GM12878 (cell line): ENCODE data around the gene SUGCT. TPM values are rescaled to one million over a fixed set of nuclear protein-coding genes. Genes with fewer than 3 reads are reported as not detected.

Experiments used
- ATAC-seq: fragments of 200-7000 bp; cut with Tn5 transposase; 3 replicates; pipeline ENCODE4 v1.9.1; 2020; ENCODE audit warnings: mild to moderate bottlenecking, moderate library complexity
- BruUV-seq: library from RNA; stranded (reverse); fragments of 400-500 nt; replicated peaks from 2 replicates; lab custom pipeline; 2021; lab: Mats Ljungman, UMichigan
- CTCF ChIA-PET: fragments of 300-600 bp; sonication (Branson Sonifier 250); formaldehyde crosslinking; extraction: SDS; loops from one replicate; lab custom pipeline; 2021; ENCODE audit warnings: inconsistent platforms; lab: Yijun Ruan, JAX
- POLR2A ChIA-PET: fragments of 350-600 bp; formaldehyde crosslinking; extraction: SDS; loops from one replicate; lab custom pipeline; 2021; ENCODE audit warnings: inconsistent platforms; lab: Charles Lee
- RAD21 ChIA-PET: fragments of 300-600 bp; sonication (Branson Sonifier 250); formaldehyde crosslinking; loops from one replicate; lab custom pipeline; 2023; ENCODE audit warnings: antibody characterized with exemption; ENCODE audit not compliant: unreplicated experiment; lab: Charles Lee
- SMC1A ChIA-PET: fragments of 300-600 bp; sonication (Branson Sonifier 250); formaldehyde crosslinking; loops from one replicate; lab custom pipeline; 2023; ENCODE audit not compliant: unreplicated experiment, uncharacterized antibody; lab: Charles Lee
- DNase-seq: peaks from one replicate; pipeline ENCODE4 v3.0.0-alpha.2; 2011; ENCODE audit warnings: low read depth, low spot score
- FAIRE-seq: peaks from 3 replicates; lab custom pipeline; 2011; peaks lifted over from hg19 to GRCh38; lab: Jason Lieb, UNC
- H2AFZ ChIP-seq: 2 replicates; pipeline ENCODE4 v1.6.0; 2011; ENCODE audit warnings: low read depth, low read length, control low read depth; ENCODE audit not compliant: control insufficient read depth
- H3K27ac ChIP-seq: 2 replicates; pipeline ENCODE4 v1.5.1; 2011; ENCODE audit warnings: control low read depth; ENCODE audit not compliant: control insufficient read depth, insufficient read depth
- H3K27me3 ChIP-seq, 2 experiments: replicated peaks in 1 of 2; 2 replicates each; pipeline versions ENCODE4 v1.6.0 to v1.6.1; 2011; ENCODE audit warnings: low read length in 1 of 2; ENCODE audit not compliant: control insufficient read depth in 2 of 2, insufficient read depth in 2 of 2
- H3K36me3 ChIP-seq, 2 experiments: 2 replicates each; pipeline ENCODE4 v1.5.1; 2011; ENCODE audit warnings: low read length in 1 of 2; ENCODE audit not compliant: control insufficient read depth in 2 of 2, insufficient read depth in 2 of 2
- H3K4me1 ChIP-seq: 2 replicates; pipeline ENCODE4 v1.6.1; 2011; ENCODE audit warnings: mild to moderate bottlenecking, low read length, moderate library complexity, mixed read lengths; ENCODE audit not compliant: control insufficient read depth, insufficient read depth
- H3K4me2 ChIP-seq: 2 replicates; pipeline ENCODE4 v1.6.0; 2011; ENCODE audit warnings: control low read depth; ENCODE audit not compliant: control insufficient read depth, insufficient read depth
- H3K4me3 ChIP-seq: fragments of 200-600 bp; sonication (generic); 2 replicates; pipeline ENCODE4 v1.5.1; 2016
- H3K79me2 ChIP-seq: 2 replicates; pipeline ENCODE4 v1.6.0; 2011; ENCODE audit warnings: low read length; ENCODE audit not compliant: control insufficient read depth, insufficient read depth
- H3K9ac ChIP-seq: 2 replicates; pipeline ENCODE4 v1.8.0; 2011; ENCODE audit warnings: low read length, control low read depth, mixed read lengths; ENCODE audit not compliant: control insufficient read depth, insufficient read depth
- H3K9me3 ChIP-seq: replicated peaks from 3 replicates; pipeline ENCODE4 v1.5.1; 2011; ENCODE audit warnings: mild to moderate bottlenecking, low read length; ENCODE audit not compliant: control insufficient read depth, insufficient read depth
- H4K20me1 ChIP-seq: 2 replicates; pipeline ENCODE4 v1.6.0; 2011; ENCODE audit not compliant: control insufficient read depth, insufficient read depth
- ATF2 ChIP-seq: IDR thresholded peaks from 2 replicates; pipeline ENCODE4 v1.6.1; 2012; ENCODE audit warnings: low read length, inconsistent platforms
- MAX ChIP-seq: IDR thresholded peaks from 2 replicates; pipeline ENCODE4 v1.6.1; 2012; ENCODE audit warnings: low read depth, low read length, improper control_type of control experiment
- MTA2 ChIP-seq: fragments of 450-650 bp; IDR thresholded peaks from 2 replicates; pipeline ENCODE4 v1.6.1; 2016; ENCODE audit warnings: low read depth, mild to moderate bottlenecking, moderate library complexity
- MXI1 ChIP-seq: fragments of 150-350 bp; IDR thresholded peaks from 2 replicates; pipeline ENCODE4 v1.6.1; 2011; ENCODE audit warnings: low read depth, mild to moderate bottlenecking, inconsistent platforms, low read length, improper control_type of control experiment
- POLR2AphosphoS5 ChIP-seq: IDR thresholded peaks from 2 replicates; pipeline ENCODE4 v1.6.1; 2011; ENCODE audit warnings: mild to moderate bottlenecking, low read length, inconsistent platforms
- RAD51 ChIP-seq: fragments of 450-650 bp; IDR thresholded peaks from 2 replicates; pipeline ENCODE4 v1.6.1; 2016; ENCODE audit warnings: moderate library complexity, mild to moderate bottlenecking, inconsistent platforms
- SPI1 ChIP-seq: IDR thresholded peaks from 2 replicates; pipeline ENCODE4 v1.6.1; 2011; ENCODE audit warnings: low read depth, mild to moderate bottlenecking, low read length, moderate library complexity, borderline replicate concordance; ENCODE audit not compliant: insufficient read depth
- TBL1XR1 ChIP-seq: IDR thresholded peaks from 2 replicates; pipeline ENCODE4 v1.6.1; 2012; ENCODE audit warnings: low read depth, low read length, improper control_type of control experiment
- YBX1 ChIP-seq: fragments of 450-650 bp; IDR thresholded peaks from 2 replicates; pipeline ENCODE4 v1.6.1; 2016; ENCODE audit warnings: antibody characterized with exemption
- WGBS: methylation state at CpG from one replicate; pipeline ENCODE4 v1.1.6; 2016; ENCODE audit warnings: low lambda C conversion rate; ENCODE audit not compliant: insufficient replicate concordance, insufficient coverage; ENCODE audit errors: missing lambda C conversion rate; 5-methylcytosine and 5-hydroxymethylcytosine counted together
- in situ Hi-C: fragments of 300-500 bp; cut with MboI; formaldehyde crosslinking; loops from 9 replicates; pipeline ENCODE4 v1.14.3; 2018; ENCODE audit warnings: mixed read lengths
- intact Hi-C: fragments of 100-400 bp; cut with micrococcal nuclease; formaldehyde crosslinking; loops from one replicate; pipeline ENCODE4 v1.14.2; 2022; ENCODE audit not compliant: unreplicated experiment
- polyA plus RNA-seq, 11 experiments: library from polyadenylated mRNA; depleted of rRNA in 4 of 11; unstranded in 6 of 11; stranded (reverse) in 5 of 11; fragments of >200 nt; fragmentation: Nextera tagmentation in 4 of 11; fragmentation: Illumina TruSeq in 1 of 11; extraction: Ambion mirVana in 4 of 11; extraction: Trizol in 1 of 11; gene quantifications; 1 replicate in 1 of 11; 2 replicates in 10 of 11; pipeline versions ENCODE4 v1.2.1 to v1.2.3, GENCODE V29; 2011 to 2016; ENCODE audit warnings: inconsistent platforms in 2 of 11, missing spikeins in 2 of 11, low read depth in 1 of 11
- total RNA-seq, 4 experiments: library from RNA; depleted of rRNA in 3 of 4; stranded (reverse); fragments of >200 nt in 3 of 4; fragmentation: Illumina TruSeq in 1 of 4; extraction: Trizol in 1 of 4; gene quantifications; 2 replicates each; pipeline versions ENCODE4 v1.2.1 to v1.2.3, GENCODE V29; 2013 to 2021

Gene SUGCT
- total and polyA plus RNA-seq, 10 of the 15 experiments (the other 5 are each of a cell fraction or from before 2014, with no cell fraction given): 0.08 to 1.2 (median 0.67) TPM; not detected in 1

- Histone ChIP-seq H4K20me1 (no peaks in the 10 kb centered on the region), H3K79me2 (no peaks in the 10 kb centered on the region), H3K27ac (no peak overlapping the region), H3K4me3 (no peak overlapping the region), H3K4me2 (no peak overlapping the region), H3K27me3 (no peaks in the 10 kb centered on the region), H2AFZ (no peak overlapping the region), H3K9ac (no peak overlapping the region), H3K36me3 (no peaks in the 10 kb centered on the region), H3K9me3 (no peaks in the 10 kb centered on the region), H3K4me1 (no peaks in the 10 kb centered on the region)
- BruUV-seq: no TSS peak
- SMC1A ChIA-PET: no interaction called here
- FAIRE-seq (no peak), DNase-seq (no peak), ATAC-seq (no peak)
- no peak for TF ChIP-seq RAD51
- no peak for TF ChIP-seq TBL1XR1
- intact Hi-C loops: no loop called here
- RAD21 ChIA-PET: interaction anchor here (0.9 kb wide), 1 partner anchor 95 kb away, joined by 4 read pairs; no protein-coding TSS in a partner anchor
- POLR2A ChIA-PET: interaction anchor here (0.9 kb wide), 1 partner anchor 8 kb away, joined by 6 read pairs; no protein-coding TSS in a partner anchor
- in situ Hi-C loops: no loop called here
- CTCF ChIA-PET: interaction anchor here (1.2 to 1.7 kb wide), 3 partner anchors 10 to 878 kb away, joined by 3 to 5 read pairs (median 3); no protein-coding TSS in a partner anchor
- 8% methylated on average over 10 of the region's 10 CpGs for WGBS
Observed at GRCh38 chr7:40827222-40828085, 692.6 kb downstream of the SUGCT start.

DNA sequence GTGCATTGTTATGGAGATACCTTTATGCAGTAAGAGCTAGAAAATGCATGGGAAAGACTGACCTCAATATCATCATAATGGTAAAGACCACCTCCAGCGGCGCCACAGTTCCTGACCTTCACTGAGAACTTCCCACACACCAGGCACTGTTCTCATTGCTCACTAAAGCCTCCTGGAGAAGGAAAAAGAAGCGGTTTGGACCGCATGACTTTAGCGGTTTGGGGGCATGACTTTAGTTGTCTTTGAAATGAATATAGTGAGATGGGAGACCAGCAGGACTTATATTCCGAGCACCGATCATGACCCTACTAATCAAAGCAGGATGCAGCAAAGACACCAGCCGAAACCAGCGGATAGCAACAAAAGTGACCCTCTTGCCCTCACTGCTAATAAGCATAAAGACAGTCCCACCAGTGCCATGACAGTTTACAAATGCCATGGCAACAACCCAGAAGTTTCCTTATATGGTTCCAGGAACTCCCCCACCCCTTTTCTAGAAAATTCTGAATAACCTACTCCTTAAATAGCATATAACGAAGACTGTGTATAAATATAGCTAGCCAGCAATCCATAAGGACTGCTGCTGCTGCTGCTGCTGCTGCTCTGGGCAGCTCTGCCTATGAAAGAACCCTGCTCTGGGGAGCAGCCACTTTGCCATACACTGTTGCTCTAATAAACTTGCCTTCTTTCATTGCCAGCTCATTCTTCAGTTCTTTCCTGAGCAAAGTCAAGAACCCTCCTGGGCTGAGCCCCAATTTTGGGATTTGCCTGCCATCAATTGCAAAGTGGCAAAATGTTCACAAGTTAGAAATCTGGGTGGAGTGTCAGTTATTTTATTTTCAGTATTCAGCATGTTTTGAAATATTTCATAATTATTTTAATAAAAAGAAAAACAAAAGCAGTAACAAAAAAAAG is 694.1 kb downstream of the SUGCT start:
- ATAC-seq: no peak
- intact Hi-C loops: no loop called here
- Histone ChIP-seq H3K79me2 (no peaks in the 10 kb centered on the region), H3K4me3 (no peak overlapping the region), H2AFZ (no peak overlapping the region), H3K9me3 (no peaks in the 10 kb centered on the region), H4K20me1 (no peaks in the 10 kb centered on the region), H3K27me3 (no peaks in the 10 kb centered on the region), H3K9ac (no peak overlapping the region), H3K4me2 (no peak overlapping the region), H3K36me3 (no peaks in the 10 kb centered on the region), H3K27ac (no peak overlapping the region), H3K4me1 (no peaks in the 10 kb centered on the region)
- ChIA-PET SMC1A (interaction anchor here (0.8 kb wide), 1 partner anchor 11 kb away, joined by 3 read pairs; no protein-coding TSS in a partner anchor), CTCF (no interaction called here), RAD21 (no interaction called here), POLR2A (no interaction called here)
- no peak for DNase-seq
- no TSS peak for BruUV-seq
- 36% methylated on average over 10 of the region's 10 CpGs for WGBS
- FAIRE-seq: no peak
- in situ Hi-C loops: no loop called here
- TF ChIP-seq MTA2: no peak
- no peak for TF ChIP-seq SPI1
- TF ChIP-seq ATF2: no peak
- TF ChIP-seq MAX: no peak
- no peak for TF ChIP-seq YBX1
- no peak for TF ChIP-seq POLR2AphosphoS5
- no peak for TF ChIP-seq MXI1
